DMS114 treated with DMSO at 0.1 percent for 48 hours (cell line): ENCODE results near the gene ITGA5.
A peak's percentile ranks its signal among the peaks of the same experiment; 100 is the strongest.

Source experiments
- DNase-seq: peaks from one replicate; lab custom pipeline; 2025; ENCODE audit not compliant: unreplicated experiment; lab: John Stamatoyannopoulos, UW

Gene ITGA5

DNA sequence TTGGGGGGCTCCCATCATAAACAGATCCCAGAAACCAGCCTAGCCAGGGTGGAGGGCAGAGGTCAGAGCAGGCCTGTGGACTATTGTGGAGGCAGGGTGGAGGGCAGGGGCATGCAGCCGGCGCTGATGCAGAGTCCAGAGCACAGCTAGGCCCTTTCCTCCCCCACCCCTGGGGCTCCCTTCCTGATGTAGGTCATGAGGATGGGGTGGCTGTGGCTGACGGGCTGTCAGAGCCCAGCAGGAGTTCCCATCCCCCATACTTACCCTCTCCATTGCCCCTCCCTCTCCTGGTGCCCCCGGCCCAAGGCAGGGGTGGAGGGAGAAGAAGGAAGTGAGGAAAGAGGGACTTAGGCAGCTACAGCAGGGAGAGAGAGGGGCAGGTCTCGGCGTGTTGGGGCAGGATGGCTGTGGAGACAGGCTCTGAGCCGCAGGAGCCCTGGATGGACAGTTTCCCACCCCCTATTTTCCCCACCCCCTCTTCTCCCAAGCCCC, 28.8 kb downstream of the ITGA5 start:
- DNase-seq = no peak

DNA sequence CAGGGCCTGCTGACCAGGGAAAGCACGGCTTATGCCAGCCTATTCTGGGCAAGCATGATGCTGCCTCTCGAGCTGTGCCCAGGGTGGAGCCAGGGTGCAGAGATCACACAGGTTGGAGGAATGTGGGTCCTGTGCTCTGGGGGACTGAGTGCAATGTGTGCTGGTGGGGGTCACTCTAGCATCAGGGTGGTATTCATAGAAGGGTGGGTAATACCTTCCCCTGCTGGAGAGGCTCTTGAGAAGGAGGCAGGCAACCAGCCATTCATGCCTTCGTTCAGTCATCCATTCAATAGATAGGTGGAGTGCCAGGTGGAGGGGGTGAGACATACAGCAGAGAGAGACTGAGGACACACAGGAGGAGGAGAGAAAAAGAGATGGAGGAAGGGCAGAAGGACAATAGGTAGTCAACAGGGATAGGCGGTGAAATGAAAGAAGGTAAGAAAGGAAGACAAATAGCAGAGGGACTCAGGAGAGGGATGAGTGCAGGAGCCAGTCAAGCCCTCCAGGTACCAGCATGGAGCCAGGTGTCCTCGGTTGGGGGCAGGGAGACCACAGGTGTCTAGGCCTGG, 29.4 kb downstream of the ITGA5 start:
- DNase-seq = no peak

DNA sequence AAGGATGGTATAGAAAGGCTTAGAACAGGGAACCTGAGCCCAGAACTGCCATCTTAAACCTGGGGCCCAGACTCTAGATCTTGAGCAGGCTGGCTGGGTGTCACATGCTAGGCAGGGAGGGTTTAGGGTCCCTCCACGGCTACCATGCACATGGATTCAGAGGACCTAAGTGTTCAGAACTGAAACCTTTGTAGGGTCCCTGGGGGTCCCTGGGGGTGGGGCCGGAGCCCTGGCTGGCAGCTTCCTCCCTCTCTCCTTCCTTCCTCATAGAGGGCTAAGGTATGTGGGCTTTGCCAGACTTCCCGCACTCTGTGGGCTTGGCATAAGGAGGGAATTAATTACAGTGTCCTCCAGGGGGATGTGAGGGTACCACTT, 29.9 kb downstream of the ITGA5 start:
- DNase-seq = no peak

DNA sequence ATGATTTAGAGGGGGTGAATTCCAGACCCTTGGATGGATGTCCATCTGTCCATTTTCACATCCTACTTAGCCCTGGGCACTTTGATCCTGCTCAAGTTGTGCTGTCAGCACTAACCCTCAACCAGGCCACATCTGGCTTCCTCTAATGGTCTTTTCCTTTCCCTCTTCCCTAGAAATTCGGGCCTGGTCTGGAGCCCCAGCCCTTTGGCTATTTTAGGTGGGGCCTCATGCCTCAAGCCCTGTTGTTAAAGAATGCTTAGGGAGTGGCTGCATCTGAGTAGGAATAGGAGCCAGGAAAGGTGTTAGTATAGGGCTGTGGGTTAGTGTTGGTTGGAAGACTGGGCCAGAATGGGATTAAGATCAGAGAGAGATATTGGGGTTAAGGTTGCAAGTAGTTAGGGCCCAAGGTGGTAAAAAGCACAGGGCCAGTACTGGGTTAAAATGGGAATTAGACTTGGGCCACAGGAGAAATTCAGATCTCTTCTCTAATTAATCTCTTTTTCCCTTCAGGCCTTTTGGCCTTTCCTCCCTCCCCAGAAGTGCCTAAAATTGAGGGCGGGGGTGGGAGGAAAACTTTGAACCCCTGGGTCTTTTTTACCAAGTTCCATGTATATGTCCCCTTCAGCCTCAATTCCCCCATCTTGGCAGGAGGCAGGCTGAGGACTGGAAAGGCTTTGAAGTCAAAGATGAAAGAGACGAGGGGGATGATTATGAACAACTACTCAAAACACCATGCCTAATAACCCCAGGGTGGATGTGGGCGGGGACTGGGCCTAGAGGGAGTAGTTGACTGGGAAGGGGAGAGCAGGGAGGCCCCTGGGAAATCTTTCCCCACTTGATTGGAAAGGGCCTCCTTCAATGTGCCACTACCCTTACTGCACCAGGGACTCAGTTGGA, 30.6 kb downstream of the ITGA5 start:
- no peak for DNase-seq

DNA sequence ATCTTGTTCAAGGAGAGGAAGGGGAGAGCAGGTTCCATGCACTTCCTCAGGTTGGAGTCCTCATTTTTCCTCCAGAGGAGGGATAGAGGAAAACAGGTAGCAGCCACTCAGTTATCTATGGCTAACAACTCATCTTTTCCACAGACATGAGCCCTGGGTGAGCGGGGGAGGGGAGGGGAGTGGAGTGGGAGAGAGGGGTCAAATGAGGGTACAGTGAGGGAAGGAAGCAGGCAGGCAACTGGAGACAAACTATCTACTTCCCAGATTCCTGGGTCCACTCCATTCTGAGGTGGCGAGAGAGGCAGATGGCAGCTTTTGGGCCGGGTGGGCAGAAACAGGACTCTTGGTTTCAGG, 32.0 kb downstream of the ITGA5 start:
- DNase-seq = no peak

DNA sequence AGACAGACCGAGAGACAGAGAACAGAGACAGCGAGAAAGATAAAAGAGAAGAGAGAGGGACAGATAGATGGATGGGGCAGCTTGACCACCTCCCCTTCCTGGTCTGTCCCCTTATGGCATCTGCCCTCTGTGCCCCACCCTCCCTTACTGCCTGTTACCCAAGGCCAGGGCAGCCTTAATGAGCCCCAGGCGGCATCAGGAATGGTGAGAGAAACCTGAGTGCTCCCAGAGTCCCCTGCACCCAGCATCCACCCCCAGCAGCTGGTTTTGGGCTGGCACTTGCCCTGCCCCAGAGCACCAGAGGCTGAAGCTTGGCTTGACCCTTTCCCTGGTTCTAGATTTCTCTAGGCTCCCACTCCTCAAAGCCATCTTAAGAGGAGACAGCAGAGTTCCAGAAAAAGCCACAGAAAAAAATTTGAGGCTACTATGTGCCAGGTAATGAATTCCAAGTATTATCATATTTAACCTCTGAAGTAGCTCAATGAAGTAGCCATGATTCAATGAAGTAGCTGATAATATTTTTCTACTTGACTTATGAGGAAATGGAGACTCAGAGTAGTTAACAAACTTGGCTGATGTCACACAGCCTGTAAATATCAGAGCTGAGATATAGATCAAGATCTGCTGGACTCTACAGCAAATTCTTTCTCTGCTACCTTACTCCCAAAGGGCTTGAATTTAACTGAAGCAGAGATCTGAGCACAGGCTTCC, 32.5 kb downstream of the ITGA5 start:
- DNase-seq = no peak

DNA sequence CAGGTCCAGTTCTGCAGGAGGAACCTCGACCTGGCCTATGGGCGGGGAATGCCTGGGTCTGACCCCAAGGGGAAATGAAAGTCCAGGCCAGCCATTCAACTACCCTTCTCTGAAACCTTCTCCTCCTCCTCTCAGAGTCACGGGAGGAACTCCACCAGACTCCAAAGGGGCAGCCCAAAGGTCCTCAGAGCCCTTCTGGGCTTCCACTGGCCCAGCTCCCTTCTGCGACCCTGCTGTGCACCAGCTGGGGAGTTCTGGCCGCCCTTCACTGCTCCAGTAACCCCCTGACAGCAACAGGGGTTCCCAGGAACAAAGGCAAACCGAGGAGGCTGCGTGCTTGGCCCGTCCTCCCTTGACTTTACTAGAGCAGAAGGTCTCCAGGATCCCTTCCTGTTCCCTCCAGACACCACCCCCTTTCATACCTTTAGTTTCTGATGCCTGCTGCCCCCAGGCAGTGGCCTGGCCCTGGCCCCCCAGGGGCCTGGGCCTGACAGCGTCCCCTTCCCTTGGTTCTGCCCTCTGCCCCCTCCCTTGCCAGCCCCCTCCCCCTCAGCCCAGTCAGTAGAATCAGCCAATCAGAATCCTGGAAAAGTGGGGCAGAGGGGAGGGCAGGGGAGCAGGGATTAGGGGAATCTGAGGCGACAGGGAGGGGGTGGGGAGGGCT, 33.7 kb downstream of the ITGA5 start:
- DNase-seq = no peak

DNA sequence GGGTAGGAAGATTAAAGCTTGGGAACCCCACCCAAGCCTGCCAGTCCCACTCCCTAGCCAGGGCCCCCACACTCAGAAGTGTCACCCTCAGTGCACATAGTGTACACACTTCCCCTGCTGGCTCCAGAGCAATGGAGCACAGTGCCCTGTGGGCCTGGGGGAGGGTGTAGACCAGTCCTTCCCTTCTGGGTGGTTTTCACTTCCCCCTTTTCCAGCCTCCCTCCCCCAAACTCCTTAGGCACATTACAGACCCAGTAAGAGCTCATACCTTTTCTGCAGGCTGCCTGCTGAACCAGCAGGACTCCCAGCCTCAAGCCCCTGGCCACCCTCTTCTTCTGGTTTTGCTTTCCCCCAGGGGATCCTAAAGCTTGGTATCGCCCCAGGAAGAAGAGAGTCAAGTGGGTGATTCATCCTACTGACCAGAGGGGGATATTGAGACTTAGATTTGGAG, 34.5 kb downstream of the ITGA5 start, which contains the start of gene ZNF385A:
TSS of gene ZNF385A (minus strand) at position 143 of the 451 bp plus-strand sequence. CDS start 219 bp downstream, outside the sequence.
- no peak for DNase-seq

DNA sequence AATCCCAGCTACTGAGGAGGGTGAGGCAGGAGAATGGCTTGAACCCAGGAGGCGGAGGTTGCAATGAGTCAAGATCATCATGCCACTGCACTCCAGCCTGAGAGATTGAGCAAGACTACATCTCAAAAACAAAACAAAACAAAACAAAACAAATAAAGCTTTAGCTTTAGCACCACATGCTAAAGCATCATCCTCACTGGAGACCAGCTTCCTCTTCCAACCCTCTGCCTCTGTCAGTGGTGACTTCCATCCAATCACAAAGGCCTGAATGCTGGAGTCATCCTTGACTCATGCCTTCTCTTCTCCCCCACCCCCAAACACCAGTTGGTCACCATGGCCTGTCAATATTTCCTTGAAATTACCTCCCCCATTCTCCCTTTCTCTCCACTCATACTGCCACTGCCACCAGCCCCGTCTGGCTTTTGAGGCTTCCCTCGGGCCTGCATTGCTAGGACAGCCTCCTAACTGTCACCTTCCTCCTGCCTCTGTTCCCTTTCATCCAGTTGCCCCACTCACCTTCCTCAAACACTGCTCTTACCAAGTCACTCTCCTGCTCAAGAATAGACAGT, 35.9 kb downstream of the ITGA5 start:
- no peak for DNase-seq

DNA sequence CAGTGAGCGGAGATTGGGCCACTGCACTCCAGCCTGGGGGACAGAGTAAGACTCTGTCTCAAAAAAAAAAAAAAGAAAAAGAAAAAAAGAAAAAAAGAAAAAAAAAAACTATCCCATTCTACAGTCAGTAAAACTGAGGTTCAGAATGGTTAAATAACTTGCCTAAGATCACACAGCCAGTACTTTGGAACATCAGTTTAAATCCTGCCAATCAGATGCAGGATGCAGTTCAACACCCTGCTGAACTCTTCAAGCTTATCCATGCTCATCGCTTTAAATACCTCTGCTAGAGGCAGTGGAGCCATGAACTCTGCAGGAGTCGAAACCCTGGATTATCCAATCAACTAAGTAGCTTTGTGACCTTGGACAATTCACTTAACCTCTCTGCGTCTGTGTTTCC, 37.9 kb downstream of the ITGA5 start:
- DNase-seq = no peak

DNA sequence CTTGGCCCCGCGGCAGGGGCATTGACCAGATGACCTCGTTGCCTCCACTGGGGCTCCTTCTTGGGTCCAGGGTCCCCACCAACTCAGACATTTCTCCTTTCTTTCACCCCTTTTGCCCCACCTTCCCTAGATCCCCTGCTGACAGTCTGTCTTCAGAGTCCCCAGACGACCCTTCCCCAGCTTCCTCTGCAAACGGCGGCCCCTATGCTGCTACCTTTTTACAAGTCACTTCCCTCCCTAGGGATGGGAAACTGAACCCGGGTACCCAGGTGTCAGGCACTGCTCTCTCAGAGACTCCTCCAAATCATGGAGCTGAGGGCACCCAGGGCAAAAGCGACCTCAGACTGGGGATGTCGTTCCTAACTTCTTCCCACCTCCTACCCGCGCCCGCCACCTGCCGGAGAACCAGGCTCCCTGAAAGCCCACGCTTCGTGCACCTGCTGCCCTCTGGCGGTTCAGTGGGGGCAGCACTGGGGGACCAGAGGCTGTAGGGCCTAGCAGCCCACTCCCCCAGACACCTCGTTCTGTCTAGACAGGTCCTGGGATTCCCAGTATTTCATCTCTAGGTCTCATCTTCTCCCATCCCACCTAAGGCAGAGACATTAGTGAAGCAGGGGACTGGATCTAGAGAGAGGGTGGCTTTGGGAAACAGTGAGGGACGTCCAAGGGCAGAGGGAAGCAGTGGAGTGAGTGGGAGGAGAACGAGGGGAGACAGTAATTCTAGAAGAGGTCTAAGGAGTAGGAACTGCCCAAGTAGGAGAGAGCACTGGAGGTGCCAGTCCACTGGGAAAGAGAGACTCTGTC, 39.5 kb downstream of the ITGA5 start:
- peak; percentile 86 for DNase-seq

DNA sequence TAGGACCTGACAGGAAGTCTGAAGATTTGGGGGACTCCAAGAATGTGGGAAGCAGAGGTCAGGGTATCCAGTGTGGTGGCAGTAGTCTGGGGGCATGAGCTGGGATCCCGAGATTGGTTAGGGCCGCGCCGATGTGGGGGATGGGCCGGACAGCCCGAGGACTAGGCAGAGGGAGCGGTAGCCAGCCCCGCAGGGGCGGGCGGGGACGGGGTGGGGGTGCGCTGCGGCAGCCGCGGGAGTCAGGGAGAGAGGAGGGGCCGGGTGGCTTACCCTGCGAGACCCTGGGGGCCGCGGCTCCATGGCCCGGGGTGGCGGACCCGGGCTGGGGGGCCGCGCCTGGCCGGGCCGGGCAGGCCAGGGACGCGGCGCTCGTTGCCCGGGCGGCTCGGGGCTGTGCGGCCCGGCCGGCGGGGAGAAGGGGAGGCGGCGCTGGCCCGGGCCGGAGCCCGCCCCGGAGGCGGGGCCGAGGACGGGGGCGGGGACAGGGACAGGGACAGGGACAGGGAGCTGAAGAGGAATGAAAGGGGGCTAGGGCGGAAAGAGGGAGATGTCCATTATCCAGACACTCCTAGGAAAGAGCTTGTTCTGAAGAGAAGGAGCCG, 40.2 kb downstream of the ITGA5 start:
- peak; percentile 26 for DNase-seq

DNA sequence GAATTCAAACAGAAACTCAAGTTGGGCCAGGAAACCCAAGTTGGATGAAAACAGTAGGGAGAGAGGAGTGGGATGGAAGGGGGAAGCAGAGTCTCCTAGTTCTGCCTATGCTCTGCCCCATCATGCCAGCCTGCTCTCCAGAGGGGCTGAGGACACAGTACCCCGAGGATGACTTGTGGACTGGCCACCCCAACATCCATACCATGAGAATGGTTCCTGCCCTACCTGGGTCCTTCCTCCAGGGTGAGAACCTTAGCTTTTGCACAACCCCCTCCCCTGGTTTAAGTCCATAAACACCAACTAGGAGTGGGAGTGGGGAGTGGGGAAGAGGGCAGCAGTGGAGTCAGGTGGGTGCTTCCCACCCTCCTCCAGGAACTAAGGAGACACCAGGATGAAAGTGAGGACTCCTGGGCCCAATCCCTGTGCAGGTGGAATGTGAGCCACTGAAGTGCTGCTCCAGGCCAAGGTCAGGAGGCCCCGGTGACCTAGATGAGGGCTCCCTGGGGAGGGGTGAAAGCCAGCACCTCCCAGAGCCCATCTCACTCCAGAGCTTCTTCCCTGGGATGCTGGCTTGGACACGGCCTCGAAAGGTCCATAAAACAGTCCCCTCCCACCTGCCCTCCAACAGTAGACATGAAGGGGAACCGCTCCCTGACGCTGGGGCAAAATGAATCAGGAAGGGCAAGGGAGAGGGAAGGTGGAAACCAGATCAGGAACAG, 41.1 kb downstream of the ITGA5 start:
- DNase-seq = no peak

DNA sequence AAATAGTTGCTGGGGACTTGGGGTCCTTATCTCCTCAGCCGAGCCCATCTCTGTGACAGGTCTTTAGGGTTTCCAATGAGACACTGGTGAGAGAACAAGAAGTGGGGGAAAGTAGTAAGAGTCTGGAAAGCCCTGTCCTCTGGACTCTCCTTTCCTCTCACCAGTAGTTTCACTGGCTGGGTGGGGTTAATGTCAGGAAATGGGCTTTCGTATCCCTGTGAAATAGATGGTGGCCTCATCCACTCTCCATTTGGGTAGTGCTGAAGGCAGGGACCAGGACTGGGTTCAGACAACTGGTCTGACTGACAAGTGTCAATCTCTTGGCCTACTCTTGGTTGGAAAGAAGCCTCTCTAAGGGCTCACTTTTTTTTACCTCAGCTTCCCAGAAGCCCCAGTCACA, 42.1 kb downstream of the ITGA5 start:
- DNase-seq = no peak

DNA sequence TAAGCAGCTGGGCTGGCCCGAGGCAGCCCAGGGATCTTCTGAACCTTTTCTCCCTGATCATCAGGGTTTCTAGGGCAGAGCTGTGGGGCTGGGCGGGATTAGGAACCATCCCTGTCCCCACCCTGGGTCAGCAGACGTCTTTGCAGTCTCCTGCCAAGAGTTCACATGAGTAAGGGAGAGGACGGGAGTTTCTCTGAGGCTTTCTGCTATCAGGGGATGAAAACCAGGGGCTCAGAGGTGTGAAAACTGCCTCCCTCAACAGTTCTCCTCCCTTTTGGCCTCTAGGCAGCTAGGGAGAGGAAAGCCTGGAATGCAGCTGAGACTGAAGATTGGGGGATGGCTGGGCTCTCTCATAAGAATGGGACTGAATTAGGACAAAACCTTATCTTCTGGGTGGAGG, 42.5 kb downstream of the ITGA5 start:
- no peak for DNase-seq

DNA sequence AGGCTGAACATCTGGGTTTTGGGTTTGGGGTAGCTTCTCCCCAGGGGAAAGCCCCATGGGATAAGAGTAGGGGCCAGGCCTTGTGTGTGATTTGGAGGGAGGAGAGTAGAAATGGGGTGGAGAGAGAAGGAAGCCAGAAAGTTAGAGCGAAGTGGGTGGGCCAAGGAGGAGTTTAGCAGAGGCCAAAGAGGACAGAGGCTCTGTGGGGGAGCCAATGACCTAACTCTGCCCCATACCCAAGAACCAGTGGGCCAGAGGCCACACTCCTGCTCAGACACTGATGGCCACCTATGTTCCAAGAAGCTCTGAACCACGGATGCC, 43.8 kb downstream of the ITGA5 start:
- DNase-seq = no peak

DNA sequence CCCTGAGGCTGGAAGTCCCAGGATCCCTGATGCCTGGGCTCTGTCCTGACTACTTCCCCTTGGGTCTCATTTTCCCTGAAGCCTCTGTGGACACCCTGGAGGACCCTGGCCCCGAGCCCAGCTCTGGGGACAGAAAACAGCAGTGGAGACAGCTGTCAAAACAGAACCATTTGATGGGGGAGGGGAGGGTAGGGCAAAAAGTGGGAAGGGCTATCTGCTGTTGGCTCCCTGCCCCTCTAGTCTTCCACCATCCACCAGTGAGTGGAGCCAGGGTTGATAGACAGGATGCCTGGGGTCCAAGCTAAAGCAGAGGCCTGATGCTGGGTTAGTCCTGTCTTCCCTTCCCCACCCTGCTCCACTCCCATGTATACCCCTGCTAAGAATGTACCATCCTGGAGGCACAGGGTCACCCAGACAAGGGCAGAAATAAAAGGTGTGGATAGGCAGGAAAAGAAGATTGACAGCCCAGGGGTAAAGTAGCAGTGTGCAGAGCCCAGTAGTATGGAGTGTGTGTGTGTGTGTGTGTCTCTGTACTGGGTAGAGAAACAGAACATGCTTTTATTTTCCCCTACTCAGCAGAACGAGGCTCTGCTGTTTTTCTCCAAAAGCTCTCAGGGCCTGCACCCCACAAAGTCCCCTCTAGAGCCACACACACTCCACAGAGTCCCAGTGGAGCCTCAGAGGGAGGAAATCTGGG, 44.4 kb downstream of the ITGA5 start:
- no peak for DNase-seq

DNA sequence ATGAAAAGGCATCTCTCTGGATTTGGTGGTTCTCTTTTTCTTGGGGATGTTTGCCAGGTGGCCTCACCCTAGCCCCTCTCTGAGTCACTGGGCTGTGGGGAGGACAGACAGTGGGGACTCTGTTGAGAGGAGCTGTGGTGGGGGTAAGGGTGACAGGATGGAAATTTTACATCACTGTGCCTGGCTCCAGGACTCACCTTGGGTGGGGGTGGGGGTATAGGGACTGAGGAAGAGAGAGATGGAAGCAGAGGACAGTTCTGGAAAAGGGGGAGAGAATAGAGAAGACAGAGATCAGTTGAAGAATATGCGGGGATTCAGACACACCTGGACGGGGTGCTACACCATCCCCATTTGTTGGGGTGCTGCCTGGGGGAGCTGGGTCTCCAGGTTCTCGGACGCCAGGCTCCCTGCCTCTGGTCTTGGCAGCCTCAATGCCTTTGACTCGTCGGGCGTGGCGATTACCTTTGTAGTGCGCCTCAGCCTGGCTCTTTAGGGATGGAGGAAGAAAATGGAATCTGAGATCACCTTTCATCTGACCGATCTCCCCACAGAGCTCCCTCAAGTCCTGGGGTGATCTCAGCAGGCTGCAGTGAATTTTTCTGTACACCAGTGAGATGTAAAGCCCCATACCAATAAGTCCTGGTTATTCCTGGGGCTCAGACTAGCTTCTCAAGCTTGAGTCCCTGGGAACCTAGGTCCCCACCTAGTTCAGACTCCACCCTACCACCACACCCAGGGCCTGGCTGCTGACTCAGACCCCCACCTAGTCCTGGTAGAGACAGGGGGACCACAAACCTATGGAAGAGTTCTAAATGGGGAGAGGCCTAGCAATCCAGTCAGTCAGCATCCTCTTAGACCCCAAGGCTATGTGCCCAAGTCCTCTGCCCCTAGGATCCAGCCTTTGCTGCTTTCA, 45.2 kb downstream of the ITGA5 start:
- DNase-seq = no peak
